HG03135 (cell line): ENCODE data around the gene SERPINI1.
A peak's percentile ranks its signal among the peaks of the same experiment; 100 is the strongest.

Experiments
- ATAC-seq: cut with Tn5 transposase; IDR thresholded peaks from one replicate; pipeline ENCODE4 v1.9.1; 2021; ENCODE audit warnings: mild to moderate bottlenecking, moderate library complexity; ENCODE audit not compliant: unreplicated experiment

The SERPINI1 gene

DNA sequence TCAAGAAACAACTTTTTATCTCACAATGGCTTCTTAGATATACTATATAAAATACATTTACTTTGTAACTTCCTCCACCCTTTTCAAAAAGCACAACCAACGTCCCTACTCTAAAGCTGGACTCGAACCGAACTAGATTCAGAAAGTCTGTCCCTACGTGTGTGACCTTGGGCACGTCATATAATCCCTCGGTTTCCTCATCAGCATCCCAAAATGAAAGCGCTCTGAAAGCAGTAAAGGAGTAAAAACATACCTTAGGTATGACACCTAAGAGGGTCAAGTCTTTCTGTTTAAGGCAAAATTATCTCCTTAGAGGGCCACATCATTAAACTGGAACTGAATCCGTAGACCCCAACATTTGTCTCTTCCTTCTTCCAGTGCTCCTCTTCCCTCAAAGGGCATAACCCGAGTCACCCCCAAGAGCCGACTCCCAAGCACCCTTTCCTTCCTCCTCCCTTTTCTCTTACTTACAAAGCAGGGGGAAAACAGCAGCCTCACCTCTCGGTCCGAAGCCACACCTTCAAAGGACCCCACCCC, 1.5 kb upstream of the SERPINI1 start:
- ATAC-seq, result no peak

DNA sequence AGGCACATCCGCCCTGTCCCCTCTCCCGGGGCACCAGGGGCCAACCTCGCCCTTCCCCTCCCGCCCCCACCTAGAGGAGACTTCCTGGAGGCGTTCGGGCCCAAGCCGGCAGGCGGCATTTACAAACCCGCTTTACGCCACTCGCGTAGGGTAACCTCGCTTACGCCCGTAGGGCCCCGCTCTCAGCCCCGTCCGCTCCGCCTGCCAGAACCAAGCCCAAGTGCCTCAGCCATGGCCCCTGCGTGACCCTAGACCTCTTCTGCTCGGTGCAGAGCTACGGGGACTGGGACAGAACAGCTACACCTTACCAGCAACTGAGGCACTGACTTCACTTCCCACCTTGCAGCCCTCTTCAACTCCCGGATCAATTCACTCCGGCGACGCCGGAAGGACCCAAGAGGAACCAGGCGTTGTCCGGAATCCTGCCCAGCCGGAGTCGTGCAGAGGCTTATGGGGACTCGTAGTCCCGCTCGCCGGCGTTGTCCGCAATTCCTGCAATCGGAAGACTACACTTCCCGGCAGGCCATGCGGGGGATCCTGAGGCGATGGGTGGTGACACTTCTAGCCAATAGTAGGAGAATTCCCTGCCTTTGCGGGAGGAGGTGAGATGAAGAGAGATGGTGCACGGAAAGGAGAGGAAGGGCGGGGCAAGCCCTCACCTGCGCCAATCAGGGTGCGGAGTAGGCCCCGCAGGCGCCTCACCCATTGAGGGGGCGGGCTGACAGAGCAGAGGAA, 856 bp upstream of the SERPINI1 start, which contains the start of gene PDCD10:
PDCD10 (minus strand) TSS at position 395 of the 735 bp plus-strand sequence. CDS start 14,735 bp downstream, outside the sequence.
- peak; percentile 90 for ATAC-seq

DNA sequence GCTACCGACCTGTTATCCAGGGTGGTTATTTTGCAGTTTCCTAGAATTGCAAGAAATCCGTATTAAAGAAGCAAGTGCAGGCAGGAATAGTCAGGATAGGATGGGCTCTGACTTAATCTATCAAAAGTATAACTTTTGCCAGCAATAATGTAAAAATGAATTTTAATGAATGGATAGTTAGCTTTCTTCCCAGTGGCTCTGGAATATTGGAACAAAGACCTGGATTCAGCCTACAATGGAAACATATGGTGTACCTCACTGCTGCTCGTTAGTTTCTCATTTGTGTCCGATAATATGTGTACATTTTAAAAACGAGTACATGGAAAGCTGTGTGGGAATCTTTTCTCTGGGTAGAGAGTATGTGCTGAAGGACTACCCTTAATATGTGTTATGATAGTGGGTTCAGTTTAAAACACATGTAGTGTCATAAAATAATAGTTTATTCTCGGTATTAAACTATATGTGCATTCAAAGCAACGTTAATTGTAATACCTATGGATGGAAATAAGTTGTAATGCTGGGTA, 805 bp downstream of the SERPINI1 start:
- ATAC-seq, result no peak

DNA sequence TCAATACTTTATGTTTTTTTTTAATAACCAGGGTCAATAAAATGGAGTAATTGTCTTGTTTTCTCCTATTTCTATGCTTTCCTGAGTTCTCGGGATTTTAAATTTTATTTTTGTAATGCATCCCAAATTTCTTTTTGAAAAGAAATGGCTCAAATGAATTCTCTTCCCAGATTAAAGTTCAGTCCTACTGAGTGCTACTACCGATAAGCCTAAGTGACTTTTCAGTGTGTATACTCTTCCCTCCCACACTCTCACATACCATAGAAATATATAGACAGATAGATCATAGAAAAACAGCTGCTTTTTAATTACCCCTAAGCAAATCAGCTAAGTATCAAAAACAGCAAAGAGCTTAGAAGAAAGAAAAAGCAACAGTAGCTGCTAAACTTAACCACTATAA, 1.5 kb downstream of the SERPINI1 start:
- ATAC-seq, result no peak

DNA sequence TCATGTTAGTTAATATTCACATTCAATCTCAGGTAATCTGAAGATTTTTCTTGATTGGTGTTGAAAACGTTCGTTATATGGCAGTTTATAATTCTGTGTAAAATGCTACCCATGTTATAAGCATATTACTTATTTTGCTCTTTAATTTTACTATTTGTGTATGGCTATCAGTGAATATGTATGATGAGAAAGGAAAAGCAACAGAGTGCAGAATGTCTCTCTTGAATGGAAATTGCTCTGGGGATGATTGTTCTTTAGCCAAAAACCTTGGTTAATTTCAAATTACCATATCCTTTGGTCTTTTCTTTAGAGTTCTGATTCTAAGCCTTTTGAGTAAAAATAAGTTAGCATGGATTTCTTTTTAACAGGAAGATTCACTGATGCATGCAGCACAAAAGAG, 2.5 kb downstream of the SERPINI1 start:
- ATAC-seq, result no peak

DNA sequence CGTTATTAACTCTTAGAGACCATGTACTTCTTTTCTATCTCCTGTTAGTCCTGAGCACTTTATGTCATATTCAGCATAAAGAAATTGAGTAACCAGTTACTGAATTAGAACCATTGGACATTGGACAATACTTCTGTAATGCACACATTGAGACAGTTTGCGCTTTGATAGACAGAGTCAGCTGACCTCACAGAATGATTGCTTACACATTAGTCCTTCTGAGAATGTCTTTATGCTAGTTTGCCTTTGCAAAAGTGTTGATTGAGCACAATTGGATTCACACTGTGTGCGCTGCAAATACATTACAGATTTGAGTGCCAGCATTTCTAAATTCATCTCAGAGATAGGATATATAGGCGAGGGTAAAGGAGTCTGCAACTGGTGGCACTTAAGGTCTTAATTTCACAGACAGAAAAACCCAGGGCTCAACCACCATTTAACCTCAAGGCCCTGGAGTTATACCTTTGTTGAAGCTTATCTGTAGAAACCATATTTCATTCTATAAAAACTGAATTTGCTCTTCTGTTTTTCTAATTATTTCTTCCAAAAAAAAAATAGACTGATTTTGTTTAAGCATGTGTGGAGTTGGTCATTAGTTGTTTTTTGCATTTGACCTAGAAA, 3.8 kb downstream of the SERPINI1 start:
- no peak for ATAC-seq

DNA sequence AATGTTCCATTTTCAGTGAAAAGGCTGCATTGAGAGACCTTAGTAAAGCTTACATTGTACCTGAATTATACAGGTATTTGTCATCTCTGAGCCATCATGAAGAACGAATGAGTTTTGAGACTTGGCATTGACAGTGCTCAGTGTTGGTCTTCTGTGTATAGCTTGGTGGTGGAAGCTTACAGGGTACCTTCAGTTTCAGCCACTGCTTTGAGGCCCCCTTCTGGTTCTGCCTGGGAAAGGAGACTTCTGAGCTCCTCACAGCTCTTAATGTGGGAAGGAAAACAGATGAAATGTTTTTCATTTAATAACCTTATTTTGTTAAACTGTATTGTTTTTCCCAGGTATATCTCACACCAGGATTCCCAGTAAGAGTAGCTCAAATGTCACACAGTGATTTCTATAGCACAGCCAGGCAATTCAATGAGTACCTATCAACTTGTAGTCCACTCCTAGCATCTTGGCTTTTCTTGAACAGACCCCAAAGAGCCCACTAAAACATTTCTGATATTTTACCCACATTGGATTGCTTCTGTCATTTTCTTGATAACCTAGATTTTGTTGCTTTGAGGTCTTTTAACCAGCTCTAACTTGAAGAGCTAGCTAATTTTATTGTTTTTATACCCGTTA, 5.6 kb downstream of the SERPINI1 start:
- ATAC-seq, result peak; percentile 88

DNA sequence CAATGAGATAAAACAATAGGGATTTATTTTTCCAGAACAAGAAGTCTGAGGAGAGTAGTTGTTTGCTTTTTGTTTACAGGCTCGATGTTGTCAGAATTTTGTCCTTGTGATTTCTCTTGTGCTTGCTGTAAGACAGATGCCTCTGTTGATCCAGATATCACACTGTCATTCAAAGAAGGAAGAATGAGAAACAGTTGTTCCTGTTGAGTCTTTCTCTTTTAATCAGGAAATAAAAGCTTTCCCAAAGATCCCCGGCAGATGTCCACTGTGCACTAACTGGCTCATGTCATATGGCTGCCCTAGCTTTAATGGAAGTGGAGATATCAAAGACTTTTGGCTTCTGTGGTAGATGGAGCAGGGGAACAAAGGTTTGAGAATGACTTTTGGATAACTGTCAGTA, 6.8 kb downstream of the SERPINI1 start:
- no peak for ATAC-seq

DNA sequence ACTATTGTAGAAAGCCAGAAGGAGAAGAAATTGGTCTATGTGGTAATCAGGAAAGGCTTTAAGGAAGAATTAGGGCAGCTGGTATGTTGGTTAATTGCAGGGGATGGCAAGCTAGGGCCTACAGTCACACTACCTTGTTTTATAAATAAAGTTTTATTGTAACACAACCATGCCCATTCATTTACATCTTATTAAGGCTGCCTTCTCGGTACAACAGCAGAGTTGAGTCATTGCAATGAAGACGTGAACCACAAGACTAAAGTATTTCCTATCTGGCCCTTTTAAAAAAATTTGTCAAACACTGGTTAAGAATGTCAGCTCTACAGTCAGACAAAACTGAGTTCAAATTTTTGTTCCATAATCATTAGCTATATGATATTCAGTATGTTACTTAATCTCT, 8.3 kb downstream of the SERPINI1 start:
- no peak for ATAC-seq

DNA sequence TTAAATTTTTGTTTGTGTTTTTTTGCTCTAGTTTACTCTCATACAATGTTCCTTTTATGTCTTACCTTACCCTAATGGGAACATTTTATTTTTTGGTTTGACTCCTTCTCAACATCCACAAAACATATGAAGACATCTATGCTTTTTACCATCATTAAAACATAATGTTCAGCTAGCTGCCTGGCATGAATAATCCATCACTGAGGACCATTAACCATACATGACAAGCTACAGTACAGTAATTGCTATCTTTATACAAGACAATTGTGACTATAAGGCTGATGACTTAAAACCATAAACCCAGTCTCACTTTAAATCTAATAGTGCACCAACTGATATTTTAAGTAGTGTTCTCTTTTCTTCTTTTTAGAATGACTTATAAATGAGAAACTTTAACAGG, 13.7 kb downstream of the SERPINI1 start:
- no peak for ATAC-seq

DNA sequence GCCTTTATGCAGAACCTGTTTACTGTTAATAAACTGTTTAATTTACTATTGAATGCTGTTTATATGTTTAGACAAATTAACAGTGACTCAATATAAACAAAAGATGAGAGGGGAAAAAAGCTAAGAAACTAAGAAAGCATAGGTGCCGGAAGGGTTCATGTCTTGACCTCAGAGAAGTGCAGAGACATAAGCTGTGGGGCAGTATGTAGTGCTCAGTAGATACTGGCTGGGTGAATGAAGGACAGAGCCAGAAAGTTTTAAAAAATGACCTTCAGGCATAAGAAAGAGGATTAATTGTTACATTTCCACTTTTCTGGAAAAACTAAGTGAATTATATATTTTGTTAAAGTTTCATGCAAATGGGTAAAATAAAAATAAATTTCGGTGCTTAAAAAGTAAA, 14.2 kb downstream of the SERPINI1 start:
- ATAC-seq, result no peak

DNA sequence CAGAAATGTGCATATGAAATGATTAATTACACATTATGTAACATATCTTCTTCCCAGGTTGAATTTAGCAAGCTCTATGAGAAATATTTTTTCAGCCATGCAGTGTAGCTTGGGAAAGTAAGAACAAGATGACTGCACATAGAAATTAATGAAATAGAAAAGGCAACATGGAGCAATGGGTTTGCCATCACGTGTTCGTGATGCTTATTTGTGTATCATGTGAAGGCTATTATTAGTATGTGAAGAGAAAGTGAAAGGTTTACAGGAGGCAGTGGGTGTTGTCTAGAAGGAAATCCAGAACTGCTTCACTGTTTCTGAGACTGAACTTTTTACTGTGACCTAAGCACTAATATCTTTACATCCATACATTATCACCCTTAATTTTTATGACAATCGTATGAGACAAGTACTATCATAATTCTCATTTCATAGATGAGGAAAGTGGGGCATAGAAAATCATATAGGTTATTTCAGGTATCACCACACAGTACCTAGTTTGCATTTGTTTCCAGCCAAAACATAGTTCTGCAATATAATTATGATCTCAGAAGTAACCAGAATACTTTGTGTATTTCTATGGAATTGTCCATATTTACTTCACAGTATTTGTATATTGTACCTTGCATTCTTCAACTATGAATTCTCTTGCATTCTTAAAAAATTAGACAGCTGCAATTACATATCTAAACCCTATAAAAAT, 14.9 kb downstream of the SERPINI1 start:
- peak; percentile 99 for ATAC-seq

DNA sequence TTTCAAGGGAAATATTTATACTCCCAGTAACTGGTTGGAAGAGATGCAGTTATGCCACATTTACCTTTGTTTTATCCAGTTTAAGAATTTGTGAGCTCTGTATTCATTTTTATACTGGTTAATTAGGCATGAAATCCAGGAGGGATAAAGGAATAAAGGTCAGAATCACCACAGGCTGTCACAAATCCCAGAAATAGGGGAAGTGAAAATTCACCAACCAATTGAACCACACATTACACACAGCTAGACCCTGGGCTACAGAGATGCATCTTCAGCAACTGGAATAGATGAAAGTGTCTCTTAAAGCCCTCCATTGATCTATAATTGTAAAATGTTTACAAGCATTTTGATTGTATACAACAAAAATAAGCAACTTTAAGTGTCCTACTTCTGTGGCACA, 18.5 kb downstream of the SERPINI1 start:
- ATAC-seq, result no peak

DNA sequence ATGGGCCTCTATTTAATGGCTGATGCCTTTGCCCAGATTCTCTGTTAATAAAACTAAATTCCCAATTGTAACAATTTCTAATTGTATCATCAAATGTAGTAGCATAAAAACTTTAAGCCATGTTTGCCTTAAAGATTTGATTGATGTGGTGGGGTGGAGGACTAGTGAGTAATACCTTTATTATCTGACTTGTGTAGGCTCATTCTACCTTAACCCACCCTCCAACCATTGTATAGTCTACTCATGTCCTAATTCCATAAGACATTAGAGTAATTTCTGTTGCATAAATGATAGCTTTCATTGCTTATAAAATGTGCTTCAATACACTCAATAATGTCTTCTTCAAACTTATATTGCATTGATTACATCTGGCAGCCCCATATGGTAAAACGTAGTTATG, 25.8 kb downstream of the SERPINI1 start:
- ATAC-seq, result no peak

DNA sequence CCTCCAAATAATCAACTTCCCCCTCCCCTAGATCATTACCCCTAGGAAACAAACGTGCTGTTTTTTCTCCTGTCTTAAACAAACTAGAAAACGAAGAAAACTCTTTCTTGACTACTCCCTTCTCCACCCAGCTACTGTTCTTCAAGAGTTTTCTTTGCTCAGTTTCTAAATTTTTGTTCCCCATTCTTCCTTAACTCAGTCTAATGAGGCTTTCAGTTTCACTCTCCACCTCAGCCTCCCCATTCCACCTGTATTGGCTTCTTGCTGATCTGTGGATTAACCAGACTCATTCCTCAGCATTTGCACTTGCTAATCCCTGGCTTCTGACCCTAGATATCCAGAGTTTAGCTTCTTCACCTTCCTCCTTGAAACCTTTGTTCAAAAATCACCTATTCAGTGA, 26.8 kb downstream of the SERPINI1 start:
- ATAC-seq, result no peak

DNA sequence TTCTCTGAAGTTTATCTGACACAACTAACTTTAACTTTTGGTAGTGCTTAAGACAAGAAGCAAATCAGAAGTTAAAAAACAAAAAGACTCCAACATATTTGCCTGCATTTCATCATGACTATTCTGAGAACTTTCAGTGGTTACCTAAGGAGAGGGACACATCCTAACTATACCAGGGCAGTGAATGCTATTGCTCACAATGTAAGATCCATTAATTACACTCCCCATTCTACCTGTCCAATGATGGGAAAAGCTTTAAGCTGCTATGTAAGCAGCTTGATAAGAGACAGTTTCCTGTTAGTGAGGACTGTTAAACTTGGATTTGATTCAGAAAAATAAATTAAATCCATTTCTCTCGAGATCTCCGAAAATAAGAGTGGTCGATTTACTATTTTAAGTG, 37.5 kb downstream of the SERPINI1 start:
- ATAC-seq, result peak; percentile 39

DNA sequence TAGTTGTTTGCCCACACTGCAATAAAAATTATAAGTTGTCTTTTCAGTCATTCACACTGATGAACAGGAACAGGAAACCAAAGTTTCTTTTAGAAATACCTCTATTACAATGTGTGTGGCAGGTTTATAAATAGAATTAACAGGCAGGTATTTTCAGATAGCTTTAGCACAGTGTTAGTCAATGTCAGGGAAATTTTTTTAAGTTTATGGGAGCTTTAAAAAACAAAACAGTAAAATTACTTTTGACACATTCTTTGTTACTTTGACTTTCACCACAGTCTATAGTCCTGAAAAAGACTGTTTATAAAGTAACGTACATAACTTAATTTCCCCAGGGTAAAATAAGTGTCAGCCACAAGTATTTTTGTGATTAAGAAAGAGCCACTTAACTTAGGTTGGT, 38.1 kb downstream of the SERPINI1 start:
- peak; percentile 83 for ATAC-seq

DNA sequence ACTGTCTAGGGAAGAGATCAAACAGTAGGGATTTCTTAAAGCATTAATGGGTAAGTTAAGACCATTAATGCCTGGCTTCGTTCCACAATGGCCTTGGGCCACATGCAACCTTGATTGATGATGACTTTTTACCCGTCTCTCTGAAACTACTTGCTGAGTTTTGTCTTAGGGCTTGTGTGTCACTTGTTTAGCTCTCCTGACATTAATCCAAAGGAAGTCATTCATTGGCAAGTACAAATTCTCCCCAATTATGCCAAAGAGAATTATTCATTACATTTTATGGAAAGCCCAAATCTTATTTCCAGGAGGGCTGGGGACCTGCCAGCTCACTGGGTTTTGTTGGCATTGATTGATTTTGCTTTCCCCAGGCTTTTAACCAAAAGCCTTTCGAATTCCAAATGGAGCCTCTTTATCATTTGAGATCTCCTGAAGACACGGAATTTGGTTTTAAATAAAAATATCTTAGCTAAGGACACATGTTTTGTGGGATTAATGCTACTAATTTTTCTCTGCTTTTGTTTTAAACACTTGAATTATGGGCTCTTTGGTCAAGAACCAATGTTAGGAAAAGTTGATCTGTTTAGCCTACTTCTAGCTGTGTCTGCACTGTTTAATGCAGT, 40.7 kb downstream of the SERPINI1 start:
- ATAC-seq, result no peak

DNA sequence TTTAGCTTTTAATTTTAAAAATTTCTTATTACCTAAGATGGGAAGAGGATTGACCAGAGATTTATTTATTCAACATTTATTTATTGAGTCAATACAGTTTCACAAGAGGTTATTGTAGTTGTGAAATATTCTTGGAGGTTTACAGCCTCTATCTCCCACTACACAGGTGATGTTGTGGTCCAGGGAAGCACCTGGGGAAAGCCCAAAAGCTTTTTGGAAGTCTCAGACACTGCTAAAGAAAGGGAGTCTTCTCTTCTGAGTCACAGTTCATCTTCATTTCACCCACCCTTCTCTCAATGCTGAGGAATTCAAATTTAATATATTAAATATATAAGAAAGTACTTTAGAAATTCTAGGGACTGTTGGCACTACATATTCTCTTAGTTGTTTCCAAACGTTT, 41.8 kb downstream of the SERPINI1 start:
- ATAC-seq, result no peak

DNA sequence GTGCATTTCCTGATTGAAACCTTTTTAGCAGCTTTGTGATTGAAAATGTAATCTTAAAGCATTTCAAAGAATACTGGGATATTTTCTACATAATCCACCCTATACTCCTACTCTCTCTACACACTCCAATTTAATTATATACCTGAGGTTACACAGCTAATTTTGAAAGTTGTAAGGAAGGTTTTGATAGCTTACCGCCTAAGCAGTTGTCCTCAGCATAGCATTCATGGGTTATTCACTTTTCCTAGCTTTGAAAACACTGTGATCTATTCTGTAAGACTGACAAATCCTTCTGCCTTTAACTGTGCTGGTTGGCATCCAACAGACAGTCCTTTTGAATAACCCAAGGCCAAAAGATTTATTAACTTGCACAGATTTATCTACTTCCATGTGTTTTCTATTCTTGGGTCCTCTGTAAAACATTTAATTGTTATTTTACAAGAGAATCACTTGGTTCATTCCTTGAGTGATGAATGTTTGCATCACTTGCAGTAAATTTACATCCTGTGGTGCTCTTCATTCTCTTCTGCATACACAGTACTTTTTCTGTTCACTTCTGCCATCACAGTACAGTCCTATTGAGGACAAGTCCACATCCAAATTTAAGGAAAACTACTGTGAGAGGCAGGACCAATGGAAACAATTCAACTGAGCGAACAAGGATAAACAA, 44.8 kb downstream of the SERPINI1 start:
- ATAC-seq, result no peak
